Measurements from ENCODE around the gene DENND5B.

The DENND5B gene

DNA sequence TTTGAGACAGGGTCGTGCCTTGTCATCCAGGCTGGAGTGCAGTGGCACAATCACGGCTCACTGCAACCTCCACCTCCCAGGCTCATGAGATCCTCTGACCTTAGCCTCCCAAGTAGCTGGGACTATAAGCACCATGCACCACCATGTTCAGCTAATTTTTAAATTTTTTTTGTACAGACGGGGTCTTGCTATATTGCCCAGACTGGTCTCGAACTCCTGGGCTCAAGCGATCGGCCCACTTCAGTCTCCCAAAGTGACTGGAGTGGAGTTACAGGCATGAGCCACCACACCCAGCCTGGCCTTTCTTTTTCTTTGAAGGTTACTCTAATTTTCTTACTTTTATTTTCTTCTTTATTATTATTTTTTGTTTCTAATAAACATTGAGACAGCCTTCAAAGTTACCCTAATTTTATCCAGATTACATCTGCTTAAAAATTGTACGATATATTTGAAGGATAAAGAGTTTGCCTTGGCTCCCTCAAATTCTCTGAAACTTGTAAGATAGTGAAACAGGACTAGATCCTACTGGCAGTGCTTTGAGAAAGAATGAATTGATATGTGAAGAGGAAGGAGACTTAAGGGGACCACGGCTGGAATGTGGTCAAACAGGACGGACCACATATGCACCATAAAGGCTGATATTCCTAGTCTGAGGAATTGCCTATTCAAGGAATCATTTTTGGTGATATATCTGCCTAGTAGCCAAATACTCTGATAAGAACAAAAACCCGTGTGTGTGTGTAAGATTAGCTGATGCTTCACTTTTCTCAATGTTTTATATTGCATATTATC lies 250.9 kb downstream of the DENND5B start:
- DNase-seq (ENCODE audit: low read depth in 2 of 2, low spot score in 1 of 2) = no peak

DNA sequence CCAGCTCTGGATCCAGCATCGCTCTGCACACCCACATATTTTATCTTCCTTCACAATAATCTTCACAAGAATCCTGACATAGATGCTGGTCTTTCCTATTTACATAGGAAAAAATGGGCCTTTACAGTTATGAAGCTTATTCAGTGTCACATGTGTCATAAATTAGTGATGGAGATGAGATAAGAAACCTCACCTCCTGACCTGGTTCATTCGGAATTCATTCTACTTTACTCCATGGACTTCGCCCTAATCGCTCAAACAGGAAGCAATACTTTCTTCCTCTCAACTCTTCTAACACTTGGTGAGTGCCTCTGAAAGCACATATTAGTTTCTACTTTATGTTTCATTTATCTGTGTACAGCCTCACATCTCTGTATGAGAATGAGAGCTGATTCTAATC lies 253.0 kb downstream of the DENND5B start:
- no peak for DNase-seq (ENCODE audit: low read depth in 2 of 2, low spot score in 1 of 2)
